Fibroblast of the aortic adventitia (primary cell): ENCODE data around the gene COLQ. TPM values are rescaled to one million over a fixed set of nuclear protein-coding genes. Genes with fewer than 3 reads are reported as not detected.

Source experiments
- DNase-seq: peaks from one replicate; pipeline ENCODE4 v3.0.0-alpha.2; 2010; ENCODE audit warnings: low read depth
- H3K4me3 ChIP-seq: 2 replicates; pipeline ENCODE4 v1.5.1; 2011; ENCODE audit warnings: low read depth, mild to moderate bottlenecking, control low read depth, low read length, moderate library complexity
- total RNA-seq: library from RNA; depleted of rRNA; stranded (reverse); fragments of >200 nt; gene quantifications from 2 replicates; pipeline ENCODE4 v1.2.3, GENCODE V29; 2012; ENCODE audit warnings: low replicate concordance
- TF ChIP-seq, protein P1 (sequence below): IDR thresholded peaks from 2 replicates; pipeline ENCODE4 v1.5.1; 2011; ENCODE audit warnings: mild to moderate bottlenecking, low read length, control low read depth, inconsistent platforms; ENCODE audit not compliant: insufficient read depth

COLQ gene
- total RNA-seq, 1 donor, result 1.8 TPM

DNA sequence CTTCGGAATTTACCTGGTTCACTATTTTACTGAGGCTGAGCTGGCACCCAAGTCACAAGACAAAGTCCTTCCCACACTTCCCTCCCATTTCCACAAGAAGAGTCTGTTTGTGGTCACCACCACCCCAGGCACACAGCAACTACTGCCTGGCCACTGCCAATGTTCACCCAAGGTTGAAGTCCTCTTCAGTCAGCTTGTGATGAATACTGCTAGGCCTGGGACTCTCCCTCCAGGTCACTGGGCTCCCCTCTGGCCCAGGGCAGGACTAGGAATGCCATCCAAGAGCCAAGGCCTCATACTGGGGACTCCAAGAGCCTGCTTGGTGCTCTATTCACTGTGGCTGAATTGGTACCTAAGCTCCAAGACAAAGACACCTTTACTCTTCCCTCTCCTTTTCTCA lies 30.4 kb upstream of the COLQ start:
- TF ChIP-seq, protein P1, sequence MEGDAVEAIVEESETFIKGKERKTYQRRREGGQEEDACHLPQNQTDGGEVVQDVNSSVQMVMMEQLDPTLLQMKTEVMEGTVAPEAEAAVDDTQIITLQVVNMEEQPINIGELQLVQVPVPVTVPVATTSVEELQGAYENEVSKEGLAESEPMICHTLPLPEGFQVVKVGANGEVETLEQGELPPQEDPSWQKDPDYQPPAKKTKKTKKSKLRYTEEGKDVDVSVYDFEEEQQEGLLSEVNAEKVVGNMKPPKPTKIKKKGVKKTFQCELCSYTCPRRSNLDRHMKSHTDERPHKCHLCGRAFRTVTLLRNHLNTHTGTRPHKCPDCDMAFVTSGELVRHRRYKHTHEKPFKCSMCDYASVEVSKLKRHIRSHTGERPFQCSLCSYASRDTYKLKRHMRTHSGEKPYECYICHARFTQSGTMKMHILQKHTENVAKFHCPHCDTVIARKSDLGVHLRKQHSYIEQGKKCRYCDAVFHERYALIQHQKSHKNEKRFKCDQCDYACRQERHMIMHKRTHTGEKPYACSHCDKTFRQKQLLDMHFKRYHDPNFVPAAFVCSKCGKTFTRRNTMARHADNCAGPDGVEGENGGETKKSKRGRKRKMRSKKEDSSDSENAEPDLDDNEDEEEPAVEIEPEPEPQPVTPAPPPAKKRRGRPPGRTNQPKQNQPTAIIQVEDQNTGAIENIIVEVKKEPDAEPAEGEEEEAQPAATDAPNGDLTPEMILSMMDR, result no peak
- H3K4me3 ChIP-seq, result no peak overlapping the region
- no peak for DNase-seq

DNA sequence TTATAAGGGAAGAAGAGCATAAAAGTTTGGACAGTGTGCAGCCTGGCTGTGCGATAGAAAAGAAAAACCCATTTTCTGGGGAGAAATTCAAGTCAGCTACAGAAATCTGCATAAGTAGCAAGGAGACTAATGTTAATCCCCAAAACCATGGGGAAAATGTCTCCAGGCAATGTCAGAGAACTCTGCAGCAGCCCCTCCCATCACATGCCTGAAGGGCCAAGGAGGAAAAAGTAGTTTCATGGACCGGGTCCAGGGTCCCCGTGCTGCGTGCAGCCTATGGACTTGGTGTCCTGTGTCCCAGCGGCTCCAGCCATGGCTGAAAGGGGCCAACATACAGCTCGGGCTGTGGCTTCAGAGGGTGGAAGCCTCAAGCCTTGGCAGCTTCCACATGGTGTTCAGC lies 28.3 kb upstream of the COLQ start:
- TF ChIP-seq, protein P1, result no peak
- no peak for DNase-seq
- H3K4me3 ChIP-seq, result no peak overlapping the region

DNA sequence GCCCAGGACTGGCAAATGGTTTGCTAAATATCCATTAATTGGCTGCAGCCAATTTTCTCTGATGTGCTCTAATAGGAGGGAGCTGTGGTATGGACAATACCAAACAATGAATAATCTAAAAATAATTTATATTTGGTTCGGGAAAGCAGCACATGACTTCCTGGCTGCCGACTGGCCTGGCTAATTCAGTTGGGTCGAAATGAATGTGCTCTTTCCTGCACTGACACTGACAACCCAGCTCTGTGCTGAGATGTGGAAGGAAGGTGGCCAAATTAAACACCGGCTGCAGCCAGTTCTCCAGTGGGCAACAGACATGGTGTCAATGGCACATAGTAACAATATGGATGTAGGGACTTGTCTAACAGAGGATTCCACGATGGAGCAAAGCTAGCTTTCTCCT lies 21.1 kb upstream of the COLQ start:
- TF ChIP-seq, protein P1, result no peak
- no peak overlapping the region for H3K4me3 ChIP-seq
- peak; percentile 17 for DNase-seq

DNA sequence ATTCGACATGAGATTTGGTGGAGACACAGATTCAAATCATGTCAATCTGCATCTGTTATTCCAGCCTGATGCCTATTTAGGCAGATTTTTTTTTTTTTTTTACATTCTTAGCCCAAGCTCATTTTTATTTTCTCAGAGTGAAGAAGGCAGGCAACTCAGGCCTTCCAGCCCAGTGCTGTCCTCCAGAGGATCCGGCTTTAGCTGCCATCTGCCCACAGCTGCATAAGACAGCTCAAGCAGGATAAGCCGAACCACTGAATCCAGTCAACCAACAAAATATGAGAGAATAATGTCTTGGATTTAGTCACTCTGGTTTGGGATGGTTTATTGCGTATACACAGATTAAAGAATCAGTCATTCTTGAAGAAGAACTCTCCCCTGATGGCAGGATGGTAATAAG lies 19.9 kb upstream of the COLQ start:
- TF ChIP-seq, protein P1, result no peak
- DNase-seq, result no peak
- H3K4me3 ChIP-seq, result no peak overlapping the region

DNA sequence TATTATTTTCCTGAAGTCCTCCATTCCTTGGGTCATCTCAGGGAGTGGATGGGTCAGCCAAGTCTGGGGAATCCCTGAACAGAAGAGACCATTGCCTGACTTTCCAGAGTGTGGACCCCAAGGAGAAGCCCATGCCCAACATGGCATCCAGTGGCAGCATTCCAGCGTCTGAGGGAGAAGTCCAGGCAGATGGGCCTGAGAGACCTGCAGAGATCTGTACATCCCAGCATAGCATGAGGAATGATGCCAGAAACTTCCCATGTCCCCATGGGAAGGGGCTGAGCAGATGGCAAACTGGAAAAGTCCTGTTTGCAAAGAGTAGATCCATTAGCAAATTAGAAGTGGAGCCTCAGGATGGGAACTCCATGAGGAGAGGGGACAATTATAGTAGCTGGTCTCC lies 17.6 kb upstream of the COLQ start:
- DNase-seq, result no peak
- H3K4me3 ChIP-seq, result no peak overlapping the region
- TF ChIP-seq, protein P1, result no peak

DNA sequence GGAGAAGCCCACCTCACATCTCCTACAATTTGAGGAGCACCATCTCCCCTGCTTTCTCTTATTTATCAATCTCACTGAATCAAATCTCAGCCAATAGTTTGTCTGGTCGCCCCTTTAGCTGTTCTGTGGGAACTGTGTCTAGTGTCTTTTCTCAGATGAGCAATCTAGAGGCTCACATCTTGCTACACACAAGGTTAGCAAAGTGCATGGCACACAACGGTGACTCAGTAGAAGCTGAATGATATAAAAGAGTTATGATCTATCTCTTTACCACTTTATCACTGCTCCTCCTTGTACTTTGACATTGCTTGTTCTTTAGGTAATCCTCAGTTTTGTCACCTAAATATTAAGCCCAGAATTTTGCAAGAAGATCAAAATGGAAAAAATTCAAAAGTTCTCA lies 16.8 kb upstream of the COLQ start:
- H3K4me3 ChIP-seq, result no peak overlapping the region
- DNase-seq, result no peak
- TF ChIP-seq, protein P1, result no peak

DNA sequence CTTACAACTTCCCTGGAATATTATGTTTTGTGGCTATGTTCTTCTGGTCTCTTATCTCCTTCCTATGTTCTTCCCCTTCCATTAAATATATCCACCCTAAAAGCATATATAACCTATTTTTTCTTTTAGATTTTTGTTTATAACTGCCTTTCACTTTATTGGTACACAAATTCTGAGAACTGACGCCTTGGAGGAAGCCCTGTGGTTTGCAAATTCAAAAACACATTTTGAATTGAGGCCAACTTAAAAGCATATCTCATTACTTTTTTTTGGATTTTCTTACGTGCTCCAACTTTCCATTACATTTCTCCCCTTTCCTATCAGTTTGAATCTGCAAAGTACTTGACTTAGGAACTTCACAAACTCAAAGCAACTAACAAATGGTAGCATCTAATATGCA lies 15.3 kb upstream of the COLQ start:
- no peak for DNase-seq
- TF ChIP-seq, protein P1, result no peak
- H3K4me3 ChIP-seq, result no peak overlapping the region
